ENCODE data around the gene CNNM2. TPM values are rescaled to one million over a fixed set of nuclear protein-coding genes. Genes with fewer than 3 reads are reported as not detected.

CNNM2 gene
- total RNA-seq, 3 donors from 2014 or later, result 22.6 to 53.2 (median 27.3) TPM

DNA sequence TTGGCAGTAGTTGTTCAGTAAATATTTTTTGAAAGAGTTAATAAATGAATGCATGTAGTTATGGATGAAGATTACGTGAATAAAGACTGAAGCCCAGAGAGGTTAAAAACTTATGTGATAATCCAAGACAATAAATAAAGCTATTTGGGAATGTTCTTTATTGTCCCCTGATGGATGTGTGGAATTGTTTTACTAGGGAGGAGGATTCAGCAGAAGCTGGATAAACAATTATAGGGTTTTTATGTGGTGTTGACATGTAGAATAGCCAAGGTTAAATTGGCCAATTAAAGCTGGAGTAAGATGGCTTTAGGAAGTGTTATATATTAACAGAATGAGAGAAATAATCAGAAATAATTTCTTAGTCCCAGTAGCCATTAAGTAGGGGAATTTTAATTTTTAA lies 66.0 kb downstream of the CNNM2 start:
- ATAC-seq, result peak; percentile 87
- Histone ChIP-seq H3K36me3 (ENCODE audit: low read depth) (no peaks in the 10 kb centered on the region), H3K9me3 (no peaks in the 10 kb centered on the region), H3K4me3 (no peak overlapping the region), H3K4me1 (ENCODE audit: low read depth) (no peaks in the 10 kb centered on the region)
- intact Hi-C loops (cut with DNase I, micrococcal nuclease), result no loop called here
- TF ChIP-seq, protein P1, sequence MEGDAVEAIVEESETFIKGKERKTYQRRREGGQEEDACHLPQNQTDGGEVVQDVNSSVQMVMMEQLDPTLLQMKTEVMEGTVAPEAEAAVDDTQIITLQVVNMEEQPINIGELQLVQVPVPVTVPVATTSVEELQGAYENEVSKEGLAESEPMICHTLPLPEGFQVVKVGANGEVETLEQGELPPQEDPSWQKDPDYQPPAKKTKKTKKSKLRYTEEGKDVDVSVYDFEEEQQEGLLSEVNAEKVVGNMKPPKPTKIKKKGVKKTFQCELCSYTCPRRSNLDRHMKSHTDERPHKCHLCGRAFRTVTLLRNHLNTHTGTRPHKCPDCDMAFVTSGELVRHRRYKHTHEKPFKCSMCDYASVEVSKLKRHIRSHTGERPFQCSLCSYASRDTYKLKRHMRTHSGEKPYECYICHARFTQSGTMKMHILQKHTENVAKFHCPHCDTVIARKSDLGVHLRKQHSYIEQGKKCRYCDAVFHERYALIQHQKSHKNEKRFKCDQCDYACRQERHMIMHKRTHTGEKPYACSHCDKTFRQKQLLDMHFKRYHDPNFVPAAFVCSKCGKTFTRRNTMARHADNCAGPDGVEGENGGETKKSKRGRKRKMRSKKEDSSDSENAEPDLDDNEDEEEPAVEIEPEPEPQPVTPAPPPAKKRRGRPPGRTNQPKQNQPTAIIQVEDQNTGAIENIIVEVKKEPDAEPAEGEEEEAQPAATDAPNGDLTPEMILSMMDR (IDR thresholded peaks at IDR 0.05), result no peak
- no peak for DNase-seq

DNA sequence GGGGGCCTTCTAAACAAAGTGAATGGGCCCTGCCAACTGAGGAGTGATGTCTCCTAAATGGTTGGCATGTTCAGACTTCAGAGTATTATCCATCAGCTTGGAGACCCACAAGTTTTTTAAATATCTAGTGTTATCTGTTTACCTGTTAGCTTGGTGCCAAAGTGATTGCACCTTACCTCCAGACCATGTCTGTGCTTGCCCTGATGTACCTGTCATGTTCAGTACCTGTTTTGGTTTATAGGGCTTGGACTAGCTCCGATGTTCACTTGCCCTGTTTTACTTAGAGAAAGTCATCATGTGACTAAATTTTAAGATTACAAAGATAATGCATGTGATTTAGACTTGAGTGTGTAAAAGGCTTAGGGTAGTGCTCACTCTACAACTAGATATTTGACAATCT lies 67.7 kb downstream of the CNNM2 start:
- ATAC-seq, result no peak
- TF ChIP-seq, protein P1 (IDR thresholded peaks at IDR 0.05), result no peak

DNA sequence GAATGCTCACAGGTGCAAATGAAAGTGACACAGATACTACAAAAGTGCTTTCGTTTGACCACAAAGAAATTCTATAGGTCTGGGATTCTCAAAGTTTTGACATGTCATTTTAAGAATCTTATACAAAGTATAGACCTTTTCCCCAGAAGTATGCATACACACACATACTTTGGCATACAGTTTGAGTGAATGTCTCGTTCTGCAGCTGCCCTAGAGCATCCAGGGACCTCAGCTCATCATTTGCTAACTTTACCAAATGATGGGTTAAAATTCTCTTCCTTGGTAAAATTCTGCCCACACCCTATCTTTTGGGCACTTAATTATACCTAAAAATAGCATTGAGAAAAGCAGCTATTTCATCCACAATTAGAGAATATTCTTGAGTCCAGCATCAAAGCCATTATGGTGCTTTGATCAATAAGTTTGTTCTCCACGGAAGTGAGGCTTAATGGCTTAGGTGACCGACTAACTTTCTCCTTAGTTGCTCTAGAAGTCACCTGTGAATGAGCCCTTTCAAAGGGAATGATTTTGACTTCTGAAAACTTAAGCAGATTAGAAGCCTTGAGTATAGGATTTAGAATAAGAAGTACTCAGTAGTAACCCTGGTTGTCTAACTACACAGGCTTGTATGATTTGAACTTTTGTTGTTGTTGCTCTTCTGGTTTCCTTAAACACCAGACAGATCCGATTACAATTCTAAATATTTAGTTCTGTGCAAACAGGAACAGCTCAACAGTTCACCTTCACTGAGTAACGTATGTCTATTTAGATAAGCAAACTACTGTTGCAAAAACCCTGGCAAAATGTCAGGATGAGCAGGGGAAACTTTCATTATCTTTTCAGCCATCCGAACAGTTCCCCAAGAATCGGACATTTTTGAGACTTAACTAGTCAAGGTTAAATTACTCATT lies 70.6 kb downstream of the CNNM2 start:
- Histone ChIP-seq H3K4me1 (ENCODE audit: low read depth) (no peaks in the 10 kb centered on the region), H3K4me3 (no peak overlapping the region), H3K36me3 (ENCODE audit: low read depth) (no peaks in the 10 kb centered on the region), H3K9me3 (no peaks in the 10 kb centered on the region)
- ATAC-seq, result peak; percentile 44
- intact Hi-C loops (cut with DNase I, micrococcal nuclease), result no loop called here
- DNase-seq, result no peak
- TF ChIP-seq, protein P1 (IDR thresholded peaks at IDR 0.05), result no peak

More for the DNA sequence above, 67.7 kb downstream of the CNNM2 start:
- H3K9me3 ChIP-seq, result no peaks in the 10 kb centered on the region
- no peaks in the 10 kb centered on the region for H3K4me1 ChIP-seq (ENCODE audit: low read depth)
- no peak for DNase-seq
- intact Hi-C loops (cut with DNase I, micrococcal nuclease), result no loop called here
- no peaks in the 10 kb centered on the region for H3K36me3 ChIP-seq (ENCODE audit: low read depth)
- no peak overlapping the region for H3K4me3 ChIP-seq

DNA sequence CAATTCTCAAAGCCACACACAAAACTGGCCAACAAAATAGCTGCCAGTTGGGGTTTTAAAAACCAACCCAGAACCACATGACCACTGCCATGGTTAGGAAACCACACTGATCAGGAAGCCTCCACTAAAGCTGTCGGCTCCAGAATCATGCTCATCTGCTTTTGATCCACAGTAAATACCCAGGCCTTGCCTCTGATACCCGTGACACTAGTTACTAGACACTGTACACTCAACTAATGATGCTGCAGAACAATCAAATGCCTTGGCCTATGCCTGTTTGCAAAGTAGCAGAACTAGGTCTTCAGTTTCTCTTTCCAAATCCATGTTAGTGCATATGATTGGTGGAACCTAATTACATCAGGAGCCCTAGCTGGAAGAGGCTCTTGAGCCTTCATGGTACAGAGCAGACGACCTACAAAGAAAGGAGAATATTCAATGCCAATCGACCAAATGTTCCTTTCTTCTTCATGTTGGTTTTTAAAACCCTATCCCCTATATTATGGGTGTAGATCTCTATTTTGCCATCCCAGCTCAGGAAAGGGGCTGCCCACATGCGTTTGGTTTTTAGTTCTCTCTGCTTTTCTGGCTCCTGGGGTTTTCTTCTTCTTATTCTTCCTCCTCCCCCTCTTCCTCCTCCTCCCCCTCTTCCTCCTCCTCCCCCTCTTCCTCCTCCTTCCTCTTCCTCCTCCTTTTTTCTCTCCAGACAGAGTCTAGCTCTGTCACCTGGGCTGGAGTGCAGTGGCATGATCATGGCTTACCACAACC lies 76.6 kb downstream of the CNNM2 start:
- Histone ChIP-seq H3K4me3 (no peak overlapping the region), H3K9me3 (no peaks in the 10 kb centered on the region), H3K4me1 (ENCODE audit: low read depth) (no peaks in the 10 kb centered on the region), H3K36me3 (ENCODE audit: low read depth) (no peaks in the 10 kb centered on the region)
- DNase-seq, result no peak
- TF ChIP-seq, protein P1 (IDR thresholded peaks at IDR 0.05), result no peak
- ATAC-seq, result no peak
- intact Hi-C loops (cut with DNase I, micrococcal nuclease), result no loop called here

DNA sequence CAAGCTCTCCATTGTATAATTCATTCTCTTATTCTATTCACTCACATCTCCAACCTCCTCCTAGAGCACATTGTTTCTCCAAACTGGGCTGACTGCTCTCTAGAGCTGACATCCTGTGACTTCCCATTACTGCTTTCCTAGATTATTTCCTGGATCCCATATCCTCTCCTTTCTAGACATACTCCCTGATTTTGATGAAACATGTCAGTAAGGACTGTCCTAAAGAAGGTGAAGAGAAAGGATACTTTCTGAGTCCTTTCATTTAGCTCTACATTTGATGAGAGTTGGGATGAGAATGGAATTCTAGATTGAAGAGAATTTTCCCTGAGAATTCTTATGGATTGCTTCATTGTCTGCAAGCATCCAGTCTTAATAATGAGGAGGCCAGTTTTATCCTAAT lies 78.8 kb downstream of the CNNM2 start:
- DNase-seq (no peak), ATAC-seq (no peak)
- no peak overlapping the region for H3K4me3 ChIP-seq
- intact Hi-C loops (cut with DNase I, micrococcal nuclease), result no loop called here
- H3K36me3 ChIP-seq (ENCODE audit: low read depth), result no peaks in the 10 kb centered on the region
- H3K9me3 ChIP-seq, result no peaks in the 10 kb centered on the region
- no peaks in the 10 kb centered on the region for H3K4me1 ChIP-seq (ENCODE audit: low read depth)
- TF ChIP-seq, protein P1 (IDR thresholded peaks at IDR 0.05), result no peak

All from mucosa of descending colon (tissue), 3 donors.